AG04449 (cell line): ENCODE data around the gene FSD1.

Source experiments
- CTCF ChIA-PET: fragments of 350-600 bp; formaldehyde crosslinking; extraction: SDS; loops from one replicate; lab custom pipeline; 2021; ENCODE audit warnings: antibody characterized with exemption; lab: Yijun Ruan, JAX
- POLR2A ChIA-PET: fragments of 400-600, 350-600 bp; formaldehyde crosslinking; extraction: SDS; loops from one replicate; lab custom pipeline; 2020; ENCODE audit warnings: antibody characterized with exemption, inconsistent platforms; lab: Yijun Ruan, JAX
- DNase-seq: peaks from one replicate; pipeline ENCODE4 v3.0.0-alpha.2; 2010; ENCODE audit warnings: low read depth, low spot score
- H3K4me3 ChIP-seq: 2 replicates; pipeline ENCODE4 v1.5.1; 2011; ENCODE audit warnings: low read depth, mild to moderate bottlenecking, control low read depth, low read length
- CTCF ChIP-seq: IDR thresholded peaks from one replicate; pipeline ENCODE4 v1.5.1; 2011; ENCODE audit warnings: mild to moderate bottlenecking, moderate library complexity, low read length, control low read depth, inconsistent platforms; ENCODE audit not compliant: insufficient read depth; ENCODE audit errors: missing control alignments

FSD1 gene

DNA sequence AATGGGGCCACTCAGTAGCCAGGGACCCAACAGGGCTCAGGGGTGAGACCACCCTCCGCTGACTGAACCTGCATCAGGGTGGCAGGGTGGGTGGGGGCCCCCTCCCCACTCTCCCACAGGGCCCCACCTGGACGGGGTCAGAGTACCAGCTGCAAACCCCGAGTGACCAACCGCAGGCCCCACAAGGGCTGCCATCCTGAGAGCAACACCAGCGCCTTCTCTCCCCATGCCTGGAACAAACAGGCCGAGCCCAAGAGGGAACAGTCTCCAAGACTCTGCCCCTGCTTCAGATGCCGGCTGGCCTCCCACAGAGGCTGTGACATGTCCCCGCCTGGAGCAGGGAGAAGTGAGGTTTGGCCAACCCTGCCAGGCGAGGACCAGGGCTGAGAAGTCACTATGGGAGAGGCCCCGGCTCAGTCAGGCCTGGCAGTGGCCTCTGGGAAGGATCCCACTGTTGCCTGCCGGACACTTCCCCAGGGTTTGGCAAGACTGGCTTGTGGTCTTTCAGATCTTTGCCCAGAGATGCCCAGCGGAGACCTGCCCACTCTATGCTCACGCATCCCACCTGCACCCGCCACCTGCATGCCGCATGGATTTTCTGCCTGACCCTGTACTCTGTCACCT, 66.1 kb downstream of the FSD1 start:
- no peak for TF ChIP-seq CTCF
- ChIA-PET POLR2A (no interaction called here), CTCF (interaction anchor here (0.7 to 3.1 kb wide), 10 partner anchors 10 to 104 kb away, joined by 3 to 16 read pairs (median 4); partner anchors contain the start of genes CHAF1A, MPND and SH3GL1)
- no peak for DNase-seq
- no peak overlapping the region for H3K4me3 ChIP-seq

GRCh38 chr19:4371247-4372164, 67.1 kb downstream of the FSD1 start:
- TF ChIP-seq CTCF: no peak
- CTCF ChIA-PET: interaction anchor here (0.9 to 1.4 kb wide), 5 partner anchors 8 to 104 kb away, joined by 3 to 8 read pairs (median 3); partner anchors contain the start of genes CHAF1A and SH3GL1
- POLR2A ChIA-PET: no interaction called here
- no peak for DNase-seq
- no peak overlapping the region for H3K4me3 ChIP-seq

DNA sequence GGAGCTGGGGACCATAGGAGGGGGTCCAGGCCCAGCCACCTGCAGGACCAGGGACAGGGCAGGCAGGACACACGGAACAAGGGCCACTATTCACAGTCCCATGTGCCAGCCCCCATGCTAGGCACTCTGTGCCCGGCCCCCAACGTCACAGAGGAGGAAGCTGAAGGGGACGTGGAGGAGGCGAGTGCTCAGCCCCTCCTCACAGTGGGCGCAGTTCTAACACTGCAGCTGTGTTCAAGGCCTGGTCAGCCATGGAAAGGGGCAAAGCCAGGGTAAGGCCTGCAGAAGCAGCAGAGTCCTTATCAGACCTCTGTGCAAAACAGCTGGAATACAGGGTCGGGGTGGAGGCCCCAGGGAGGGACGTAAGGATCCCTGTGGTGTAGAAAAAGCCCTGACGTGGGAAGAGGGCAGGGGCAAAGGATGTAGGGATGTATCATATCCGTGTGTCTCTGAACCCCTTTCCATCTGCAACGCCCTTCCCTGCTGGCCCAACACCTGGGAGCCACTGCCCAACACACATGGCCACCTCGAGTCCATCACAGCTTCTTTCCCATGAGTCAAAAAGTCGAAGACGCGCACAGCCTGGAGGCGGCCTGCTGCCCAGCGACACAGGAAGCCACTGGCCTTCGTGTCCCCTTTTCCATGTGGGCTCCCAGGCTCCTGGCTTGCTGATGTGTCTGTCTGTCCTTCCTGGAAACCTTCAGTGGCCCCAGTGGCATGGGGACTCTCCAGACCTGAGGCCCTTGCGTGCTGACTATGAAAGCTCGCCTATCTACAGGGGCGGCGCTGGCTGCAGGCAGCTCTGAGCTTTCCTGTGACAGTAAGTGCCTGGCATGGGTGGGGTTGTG, 68.0 kb downstream of the FSD1 start:
- no peak for DNase-seq
- H3K4me3 ChIP-seq: no peak overlapping the region
- POLR2A ChIA-PET: interaction anchor here (0.6 kb wide), 1 partner anchor 22 kb away, joined by 3 read pairs; no protein-coding TSS in a partner anchor
- CTCF ChIA-PET: interaction anchor here (0.9 to 1.4 kb wide), 4 partner anchors 9 to 30 kb away, joined by 3 to 8 read pairs (median 3); partner anchors contain the start of genes CHAF1A and SH3GL1
- no peak for TF ChIP-seq CTCF

DNA sequence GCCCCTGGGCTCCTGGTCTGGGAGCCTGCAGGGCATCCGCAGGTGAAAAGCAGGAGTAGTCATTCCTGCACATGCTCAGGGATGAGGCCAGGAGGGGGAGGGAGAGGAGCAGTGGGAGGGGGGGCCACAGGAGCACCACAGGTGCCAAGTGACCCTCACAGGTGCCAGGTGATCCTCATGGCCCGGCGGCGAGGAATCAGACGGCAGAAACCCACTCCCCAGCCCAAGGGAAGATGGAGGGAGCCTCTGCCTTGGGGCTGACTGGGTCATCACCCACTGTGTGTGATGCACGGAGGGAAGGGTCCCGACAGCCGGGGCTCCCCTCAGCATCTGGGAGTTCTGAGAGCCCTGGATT, 68.6 kb downstream of the FSD1 start:
- TF ChIP-seq CTCF: no peak
- no peak for DNase-seq
- ChIA-PET POLR2A (interaction anchor here (0.6 kb wide), 1 partner anchor 21 kb away, joined by 3 read pairs; no protein-coding TSS in a partner anchor), CTCF (interaction anchor here (0.9 to 6.9 kb wide), 5 partner anchors 10 to 29 kb away, joined by 3 to 82 read pairs (median 3); partner anchors contain the start of genes CHAF1A and SH3GL1)
- H3K4me3 ChIP-seq: no peak overlapping the region
